ENCODE results near the gene PDXK. TPM values are rescaled to one million over a fixed set of nuclear protein-coding genes. Genes with fewer than 3 reads are reported as not detected.

The PDXK gene
- total and polyA plus RNA-seq, 2 experiments from 2014 or later: 103 to 192 TPM

DNA sequence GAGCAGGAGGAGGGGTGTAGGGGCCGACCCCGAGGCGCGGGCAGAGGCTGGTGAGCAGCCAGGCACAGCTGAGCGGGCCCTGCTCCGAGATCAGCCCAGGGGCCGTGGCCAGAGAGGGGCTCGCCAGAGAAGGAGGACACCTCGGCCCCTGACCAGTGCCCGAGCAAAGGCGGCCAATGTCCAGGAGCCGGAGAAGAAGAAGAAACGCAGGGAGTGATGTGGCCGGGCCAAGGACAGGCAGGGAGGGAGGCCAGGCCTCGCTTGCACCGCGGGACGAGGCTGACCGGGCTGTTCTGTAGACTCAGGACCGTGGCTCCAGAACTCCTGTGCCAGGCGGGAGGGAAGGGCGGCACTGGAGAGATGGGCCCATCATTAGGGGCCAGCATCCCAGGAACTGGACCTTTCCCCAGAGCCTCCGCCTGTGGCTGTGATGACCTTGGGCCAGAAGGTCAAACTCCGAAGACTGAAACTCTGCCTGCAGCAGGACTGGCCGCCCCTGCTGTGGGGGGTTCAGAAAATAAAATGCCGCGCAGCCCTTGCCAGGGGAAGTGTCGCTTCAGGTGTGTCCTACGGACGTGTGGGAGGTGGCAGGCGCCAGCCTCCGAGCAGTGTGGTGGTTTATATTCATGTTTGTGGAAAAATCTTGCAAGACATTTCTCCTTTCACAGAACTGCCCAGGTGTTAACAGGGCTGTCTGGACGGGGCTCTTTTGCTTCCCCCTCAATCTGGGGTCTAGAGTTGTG, 84.8 kb downstream of the PDXK start:
- Histone ChIP-seq H3K36me3 (replicated peaks; ENCODE audit: insufficient read depth, low read depth) (no peaks in the 10 kb centered on the region), H3K79me2 (no peaks in the 10 kb centered on the region), H3K4me1 (ENCODE audit: insufficient read depth) (no peaks in the 10 kb centered on the region), H3K4me2 (no peak overlapping the region), H3K27me3 (no peaks in the 10 kb centered on the region), H4K20me1 (ENCODE audit: insufficient read depth, poor library complexity, severe bottlenecking) (no peaks in the 10 kb centered on the region), H3K4me3 (no peak overlapping the region), H3K9me3 (ENCODE audit: low read depth) (no peaks in the 10 kb centered on the region), H3K9me2 (replicated peaks; ENCODE audit: insufficient read depth) (no peaks in the 10 kb centered on the region), H2AFZ (no peak overlapping the region), H3K27ac (no peak overlapping the region)
- DNase-seq (ENCODE audit: low spot score): no peak
- 96% methylated on average over 31 of the region's 33 CpGs for WGBS (ENCODE audit: low lambda C conversion rate, missing lambda C conversion rate)
- no peak for TF ChIP-seq EZH2 (IDR thresholded peaks at IDR 0.05; ENCODE audit: borderline replicate concordance)
- TF ChIP-seq EZH2phosphoT487 (IDR thresholded peaks at IDR 0.05; ENCODE audit: low read depth, severe bottlenecking, unreplicated experiment): no peak
- TF ChIP-seq, protein P1, sequence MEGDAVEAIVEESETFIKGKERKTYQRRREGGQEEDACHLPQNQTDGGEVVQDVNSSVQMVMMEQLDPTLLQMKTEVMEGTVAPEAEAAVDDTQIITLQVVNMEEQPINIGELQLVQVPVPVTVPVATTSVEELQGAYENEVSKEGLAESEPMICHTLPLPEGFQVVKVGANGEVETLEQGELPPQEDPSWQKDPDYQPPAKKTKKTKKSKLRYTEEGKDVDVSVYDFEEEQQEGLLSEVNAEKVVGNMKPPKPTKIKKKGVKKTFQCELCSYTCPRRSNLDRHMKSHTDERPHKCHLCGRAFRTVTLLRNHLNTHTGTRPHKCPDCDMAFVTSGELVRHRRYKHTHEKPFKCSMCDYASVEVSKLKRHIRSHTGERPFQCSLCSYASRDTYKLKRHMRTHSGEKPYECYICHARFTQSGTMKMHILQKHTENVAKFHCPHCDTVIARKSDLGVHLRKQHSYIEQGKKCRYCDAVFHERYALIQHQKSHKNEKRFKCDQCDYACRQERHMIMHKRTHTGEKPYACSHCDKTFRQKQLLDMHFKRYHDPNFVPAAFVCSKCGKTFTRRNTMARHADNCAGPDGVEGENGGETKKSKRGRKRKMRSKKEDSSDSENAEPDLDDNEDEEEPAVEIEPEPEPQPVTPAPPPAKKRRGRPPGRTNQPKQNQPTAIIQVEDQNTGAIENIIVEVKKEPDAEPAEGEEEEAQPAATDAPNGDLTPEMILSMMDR (IDR thresholded peaks at IDR 0.05; ENCODE audit: poor library complexity): no peak

DNA sequence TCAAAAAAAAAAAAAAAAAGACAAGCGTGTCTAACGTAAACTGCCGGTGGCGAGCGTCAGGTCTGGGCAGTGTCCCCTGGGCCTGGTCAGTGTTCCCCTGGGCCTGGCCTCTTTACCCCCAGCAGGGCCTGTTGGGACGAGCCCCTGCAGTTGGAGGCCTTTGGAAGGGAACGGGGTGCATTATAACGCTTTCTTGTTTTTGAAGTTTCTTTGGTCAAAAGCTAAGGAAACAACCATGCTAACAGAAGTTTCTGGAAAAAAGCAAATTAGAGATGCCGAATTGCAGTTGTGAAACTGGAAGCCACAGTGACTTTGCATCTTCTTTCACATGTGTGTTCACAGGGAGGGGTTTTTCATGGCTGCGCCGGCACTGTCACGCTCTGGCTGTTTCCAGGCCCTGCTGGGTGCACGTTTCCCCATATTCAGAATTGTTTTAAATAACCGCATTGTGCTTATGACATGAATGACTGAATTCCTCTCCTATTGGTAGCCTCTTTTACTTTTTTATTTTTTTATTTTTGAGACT, 86.4 kb downstream of the PDXK start:
- no peaks in the 10 kb centered on the region for H3K9me2 ChIP-seq (replicated peaks; ENCODE audit: insufficient read depth)
- H3K36me3 ChIP-seq (replicated peaks; ENCODE audit: insufficient read depth, low read depth): no peaks in the 10 kb centered on the region
- H3K9me3 ChIP-seq (ENCODE audit: low read depth): no peaks in the 10 kb centered on the region
- H3K79me2 ChIP-seq: no peaks in the 10 kb centered on the region
- no peak overlapping the region for H3K4me2 ChIP-seq
- H3K27ac ChIP-seq: no peak overlapping the region
- no peak for DNase-seq (ENCODE audit: low spot score)
- no peaks in the 10 kb centered on the region for H3K27me3 ChIP-seq
- H3K4me1 ChIP-seq (ENCODE audit: insufficient read depth): no peaks in the 10 kb centered on the region
- H3K4me3 ChIP-seq: no peak overlapping the region
- no peaks in the 10 kb centered on the region for H4K20me1 ChIP-seq (ENCODE audit: insufficient read depth, poor library complexity, severe bottlenecking)
- WGBS (ENCODE audit: low lambda C conversion rate, missing lambda C conversion rate): 91% methylated on average over 14 of the region's 14 CpGs
- no peak overlapping the region for H2AFZ ChIP-seq
- TF ChIP-seq, protein P1 (IDR thresholded peaks at IDR 0.05; ENCODE audit: poor library complexity): no peak
- no peak for TF ChIP-seq EZH2phosphoT487 (IDR thresholded peaks at IDR 0.05; ENCODE audit: low read depth, severe bottlenecking, unreplicated experiment)
- TF ChIP-seq EZH2 (IDR thresholded peaks at IDR 0.05; ENCODE audit: borderline replicate concordance): no peak

DNA sequence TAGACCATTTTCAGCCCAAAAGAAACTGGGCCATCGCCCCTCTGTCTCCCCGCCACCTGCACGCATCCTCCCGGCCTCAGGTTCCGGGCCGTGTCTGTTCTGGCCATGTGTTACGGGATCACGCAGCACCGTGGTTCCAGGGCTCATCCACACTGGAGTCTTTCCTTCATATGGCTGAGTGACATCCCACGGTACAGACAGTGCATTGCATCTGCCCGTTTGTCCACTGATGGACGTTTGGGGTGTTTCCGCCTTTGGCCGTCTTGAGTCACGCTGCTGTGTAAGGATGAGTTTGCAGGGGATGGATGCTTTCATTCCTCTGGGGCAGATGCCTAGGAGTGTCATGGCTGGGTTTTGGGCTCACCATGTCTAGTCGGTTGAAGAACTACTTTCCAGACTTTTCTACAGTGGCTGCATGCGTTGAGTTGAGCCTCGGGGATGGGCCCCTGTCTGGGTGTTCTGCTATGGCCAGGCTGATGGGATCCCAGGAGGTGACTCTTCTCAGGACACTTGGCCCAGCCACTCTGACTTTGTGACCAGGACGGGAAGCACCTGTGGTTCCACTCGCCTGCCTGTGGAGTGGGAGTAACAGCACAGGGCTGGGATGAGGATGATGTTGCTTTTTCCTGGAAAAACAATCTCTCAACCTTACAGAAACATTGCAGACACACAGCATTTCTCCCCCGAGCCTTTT, 87.2 kb downstream of the PDXK start:
- Histone ChIP-seq H3K9me2 (replicated peaks; ENCODE audit: insufficient read depth) (no peaks in the 10 kb centered on the region), H3K4me1 (ENCODE audit: insufficient read depth) (no peaks in the 10 kb centered on the region), H3K4me3 (no peak overlapping the region), H3K27me3 (no peaks in the 10 kb centered on the region), H3K36me3 (replicated peaks; ENCODE audit: insufficient read depth, low read depth) (no peaks in the 10 kb centered on the region), H2AFZ (no peak overlapping the region), H3K79me2 (no peaks in the 10 kb centered on the region), H3K9me3 (ENCODE audit: low read depth) (no peaks in the 10 kb centered on the region), H3K27ac (no peak overlapping the region), H3K4me2 (no peak overlapping the region), H4K20me1 (ENCODE audit: insufficient read depth, poor library complexity, severe bottlenecking) (no peaks in the 10 kb centered on the region)
- TF ChIP-seq, protein P1 (IDR thresholded peaks at IDR 0.05; ENCODE audit: poor library complexity): no peak
- TF ChIP-seq EZH2 (IDR thresholded peaks at IDR 0.05; ENCODE audit: borderline replicate concordance): no peak
- no peak for TF ChIP-seq EZH2phosphoT487 (IDR thresholded peaks at IDR 0.05; ENCODE audit: low read depth, severe bottlenecking, unreplicated experiment)
- WGBS (ENCODE audit: low lambda C conversion rate, missing lambda C conversion rate): 96% methylated on average over 21 of the region's 21 CpGs
- DNase-seq (ENCODE audit: low spot score): no peak
